PC-9 (cell line): ENCODE measurements around the gene GTPBP6.

Experiments used
- EZH2 ChIP-seq: fragments of 200-600 bp; sonication (generic); IDR thresholded peaks from 2 replicates; pipeline ENCODE4 v1.8.0; 2017; ENCODE audit warnings: antibody characterized with exemption, low read depth
- TF ChIP-seq, protein P1 (sequence below): fragments of 200-600 bp; sonication (generic); conservative IDR thresholded peaks from 2 replicates; pipeline ENCODE4 v1.6.1; 2017; ENCODE audit warnings: mixed run types, antibody characterized with exemption, mild to moderate bottlenecking, moderate library complexity

DNA sequence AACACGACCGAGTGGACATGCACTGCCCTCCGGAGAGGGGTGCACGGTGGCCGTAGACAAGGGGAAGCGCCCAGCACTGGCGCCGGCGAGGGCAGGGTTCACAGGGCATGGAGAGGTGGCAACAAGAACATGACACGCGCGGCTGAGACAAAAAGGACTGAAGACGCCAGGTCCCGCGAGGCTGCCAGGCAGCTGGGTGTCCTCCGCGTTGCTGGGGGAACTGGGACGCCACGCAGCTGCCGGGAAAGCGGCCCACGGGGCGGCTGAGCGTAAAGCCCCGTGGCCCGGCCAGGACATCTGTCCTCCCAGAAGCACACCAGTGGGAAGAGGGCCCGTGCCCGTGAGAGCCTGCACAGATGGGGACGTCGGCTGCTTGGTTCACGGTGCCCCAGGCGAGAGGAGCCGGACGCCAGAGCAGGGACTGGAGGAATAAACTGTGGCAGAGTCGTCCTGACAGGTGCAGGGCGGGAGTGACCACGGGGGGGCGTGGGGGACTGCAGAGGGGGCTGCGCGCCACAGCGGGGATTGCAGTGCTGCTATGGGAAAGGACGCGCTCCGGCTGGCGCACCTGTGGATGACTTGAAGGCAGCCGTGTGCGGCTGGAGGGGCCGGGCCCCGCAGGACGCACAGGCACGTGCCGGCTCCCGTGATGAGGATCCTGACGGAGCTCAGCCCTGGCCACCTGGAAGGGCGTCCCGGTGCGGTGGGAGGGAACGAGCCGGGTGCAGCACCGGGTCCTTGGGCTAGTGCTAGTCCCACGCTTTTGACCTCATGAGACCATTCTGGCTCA is 32.1 kb upstream of the GTPBP6 start:
- no peak for TF ChIP-seq EZH2
- TF ChIP-seq, protein P1, sequence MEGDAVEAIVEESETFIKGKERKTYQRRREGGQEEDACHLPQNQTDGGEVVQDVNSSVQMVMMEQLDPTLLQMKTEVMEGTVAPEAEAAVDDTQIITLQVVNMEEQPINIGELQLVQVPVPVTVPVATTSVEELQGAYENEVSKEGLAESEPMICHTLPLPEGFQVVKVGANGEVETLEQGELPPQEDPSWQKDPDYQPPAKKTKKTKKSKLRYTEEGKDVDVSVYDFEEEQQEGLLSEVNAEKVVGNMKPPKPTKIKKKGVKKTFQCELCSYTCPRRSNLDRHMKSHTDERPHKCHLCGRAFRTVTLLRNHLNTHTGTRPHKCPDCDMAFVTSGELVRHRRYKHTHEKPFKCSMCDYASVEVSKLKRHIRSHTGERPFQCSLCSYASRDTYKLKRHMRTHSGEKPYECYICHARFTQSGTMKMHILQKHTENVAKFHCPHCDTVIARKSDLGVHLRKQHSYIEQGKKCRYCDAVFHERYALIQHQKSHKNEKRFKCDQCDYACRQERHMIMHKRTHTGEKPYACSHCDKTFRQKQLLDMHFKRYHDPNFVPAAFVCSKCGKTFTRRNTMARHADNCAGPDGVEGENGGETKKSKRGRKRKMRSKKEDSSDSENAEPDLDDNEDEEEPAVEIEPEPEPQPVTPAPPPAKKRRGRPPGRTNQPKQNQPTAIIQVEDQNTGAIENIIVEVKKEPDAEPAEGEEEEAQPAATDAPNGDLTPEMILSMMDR = no peak
